NCI-H2227 treated with DMSO at 0.1 percent for 48 hours (cell line): ENCODE data around the gene MORF4L2.

Source experiments
- DNase-seq: peaks from one replicate; lab custom pipeline; 2025; lab: John Stamatoyannopoulos, UW

MORF4L2 gene

GRCh38 chrX:103631145-103631544 lies 55.4 kb downstream of the MORF4L2 start:
- DNase-seq: no peak

- DNase-seq: no peak
Measured at GRCh38 chrX:103630171-103630511, 56.4 kb downstream of the MORF4L2 start.

- peak; percentile 84 for DNase-seq
Measured at GRCh38 chrX:103629318-103630170, 57.0 kb downstream of the MORF4L2 start.

GRCh38 chrX:103628386-103629317 lies 57.8 kb downstream of the MORF4L2 start, which contains the start of gene TCEAL1:
Gene TCEAL1, plus strand, starts transcription at chrX:103628975. Its CDS starts 942 bp downstream, at chrX:103629917.
- DNase-seq: peak; percentile 72

GRCh38 chrX:103626855-103627254 lies 59.6 kb downstream of the MORF4L2 start:
- no peak for DNase-seq
